Lung (tissue), 12 donors: ENCODE data around the gene TRANK1. TPM values are rescaled to one million over a fixed set of nuclear protein-coding genes. Genes with fewer than 3 reads are reported as not detected.
A peak's percentile ranks its signal among the peaks of the same experiment; 100 is the strongest.

Experiments used
- ATAC-seq: fragments of 200-7000 bp; cut with Tn5 transposase; one replicate; pipeline ENCODE4 v1.9.1; 2020; ENCODE audit warnings: moderate number of reproducible peaks; ENCODE audit not compliant: insufficient read depth, low FRiP score
- DNase-seq, 3 donors: peaks; one replicate each; pipeline ENCODE4 v3.0.0-alpha.2; 2013 to 2017
- H3K27ac ChIP-seq, 2 donors: one replicate each; pipeline ENCODE4 v1.5.1; 2013; ENCODE audit warnings: mild to moderate bottlenecking in 2 of 2, moderate library complexity in 2 of 2, control low read depth in 1 of 2, inconsistent platforms in 1 of 2, low read depth in 1 of 2, low read length in 1 of 2
- H3K27me3 ChIP-seq, 3 donors: one replicate each; pipeline ENCODE4 v1.5.1; 2013; ENCODE audit warnings: low read length in 2 of 3; ENCODE audit not compliant: control insufficient read depth in 3 of 3, insufficient read depth in 3 of 3
- H3K36me3 ChIP-seq, 4 donors: one replicate each; pipeline ENCODE4 v1.5.1; 2013; ENCODE audit warnings: low read length in 4 of 4, mild to moderate bottlenecking in 1 of 4, moderate library complexity in 1 of 4; ENCODE audit not compliant: control insufficient read depth in 4 of 4, insufficient read depth in 4 of 4
- H3K4me1 ChIP-seq, 5 donors: one replicate each; pipeline ENCODE4 v1.5.1; 2013; ENCODE audit warnings: low read length in 5 of 5, mild to moderate bottlenecking in 2 of 5, moderate library complexity in 1 of 5; ENCODE audit not compliant: control insufficient read depth in 5 of 5, insufficient read depth in 5 of 5
- H3K4me3 ChIP-seq: one replicate; pipeline ENCODE4 v1.5.1; 2013; ENCODE audit warnings: mild to moderate bottlenecking, control low read depth, moderate library complexity
- H3K9ac ChIP-seq, 2 donors: one replicate each; pipeline ENCODE4 v1.5.1; 2013; ENCODE audit warnings: low read length in 2 of 2, control low read depth in 1 of 2; ENCODE audit not compliant: insufficient read depth in 1 of 2
- H3K9me3 ChIP-seq, 4 donors: one replicate each; pipeline ENCODE4 v1.5.1; 2013; ENCODE audit warnings: low read length in 3 of 4, mild to moderate bottlenecking in 1 of 4, moderate library complexity in 1 of 4; ENCODE audit not compliant: control insufficient read depth in 4 of 4, insufficient read depth in 3 of 4
- WGBS, 2 donors: extraction: QIAGEN DNeasy Blood & Tissue Kit; methylation state at CpG; one replicate each; pipeline ENCODE4 v1.1.7; 2013; 5-methylcytosine and 5-hydroxymethylcytosine counted together
- polyA plus RNA-seq, 2 donors: library from polyadenylated mRNA; stranded (reverse); fragments of 200-250 nt; gene quantifications; one replicate each; pipeline ENCODE4 v1.2.1, GENCODE V29; 2013
- total RNA-seq, 2 donors: library from RNA; depleted of rRNA in 1 of 2; stranded (reverse); fragments of >200 nt in 1 of 2; gene quantifications; one replicate each; pipeline ENCODE4 v1.2.1, GENCODE V29; 2014 to 2021
- TF ChIP-seq, protein P1 (sequence below): IDR thresholded peaks from 2 replicates; pipeline ENCODE4 v1.5.1; 2012; ENCODE audit warnings: mild to moderate bottlenecking; ENCODE audit errors: control extremely low read depth, extremely low read depth
- donor health status: control.
- donor health status: control.
- donor health status: Bipolar disorder and iron deficiency.
- donor health status: healthy.
- donor health status: DM: yes; HTN: yes; CAD: no.

TRANK1 gene
- total and polyA plus RNA-seq, 4 donors: 4.3 to 34.3 (median 15.1) TPM

DNA sequence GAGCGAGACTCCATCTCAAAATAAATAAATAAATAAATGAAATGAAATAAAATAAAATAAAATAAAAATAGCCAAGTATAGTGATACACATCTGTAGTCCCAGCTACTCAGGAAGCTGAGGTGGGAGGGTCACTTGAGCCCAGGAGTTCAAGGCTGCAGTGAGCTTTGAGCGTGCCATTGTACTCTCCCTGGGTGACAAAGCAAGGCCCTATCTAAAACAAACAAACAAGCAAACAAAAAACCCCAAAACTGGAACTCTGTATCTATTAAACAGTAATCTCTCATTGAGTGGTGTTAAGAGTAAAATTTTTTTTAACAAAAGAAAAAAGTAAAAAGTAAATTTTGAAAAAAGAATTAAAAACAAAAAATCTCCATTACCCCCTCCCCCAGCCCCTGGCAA is 27.3 kb upstream of the TRANK1 start:
- Histone ChIP-seq H3K4me1 (no peaks in the 10 kb centered on the region), H3K36me3 (peaks cover 0 to 3% (median 0%) of the 10 kb centered on the region in 4 donors), H3K4me3 (no peak overlapping the region), H3K27ac (no peak overlapping the region), H3K9ac (no peak overlapping the region), H3K27me3 (no peaks in the 10 kb centered on the region), H3K9me3 (peaks cover 0 to 2% (median 0%) of the 10 kb centered on the region in 4 donors)
- DNase-seq: no peak
- TF ChIP-seq, protein P1, sequence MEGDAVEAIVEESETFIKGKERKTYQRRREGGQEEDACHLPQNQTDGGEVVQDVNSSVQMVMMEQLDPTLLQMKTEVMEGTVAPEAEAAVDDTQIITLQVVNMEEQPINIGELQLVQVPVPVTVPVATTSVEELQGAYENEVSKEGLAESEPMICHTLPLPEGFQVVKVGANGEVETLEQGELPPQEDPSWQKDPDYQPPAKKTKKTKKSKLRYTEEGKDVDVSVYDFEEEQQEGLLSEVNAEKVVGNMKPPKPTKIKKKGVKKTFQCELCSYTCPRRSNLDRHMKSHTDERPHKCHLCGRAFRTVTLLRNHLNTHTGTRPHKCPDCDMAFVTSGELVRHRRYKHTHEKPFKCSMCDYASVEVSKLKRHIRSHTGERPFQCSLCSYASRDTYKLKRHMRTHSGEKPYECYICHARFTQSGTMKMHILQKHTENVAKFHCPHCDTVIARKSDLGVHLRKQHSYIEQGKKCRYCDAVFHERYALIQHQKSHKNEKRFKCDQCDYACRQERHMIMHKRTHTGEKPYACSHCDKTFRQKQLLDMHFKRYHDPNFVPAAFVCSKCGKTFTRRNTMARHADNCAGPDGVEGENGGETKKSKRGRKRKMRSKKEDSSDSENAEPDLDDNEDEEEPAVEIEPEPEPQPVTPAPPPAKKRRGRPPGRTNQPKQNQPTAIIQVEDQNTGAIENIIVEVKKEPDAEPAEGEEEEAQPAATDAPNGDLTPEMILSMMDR: no peak
- WGBS, 2 donors: 89 to 94% methylated on average over 2 of the region's 2 CpGs
- ATAC-seq: no peak

DNA sequence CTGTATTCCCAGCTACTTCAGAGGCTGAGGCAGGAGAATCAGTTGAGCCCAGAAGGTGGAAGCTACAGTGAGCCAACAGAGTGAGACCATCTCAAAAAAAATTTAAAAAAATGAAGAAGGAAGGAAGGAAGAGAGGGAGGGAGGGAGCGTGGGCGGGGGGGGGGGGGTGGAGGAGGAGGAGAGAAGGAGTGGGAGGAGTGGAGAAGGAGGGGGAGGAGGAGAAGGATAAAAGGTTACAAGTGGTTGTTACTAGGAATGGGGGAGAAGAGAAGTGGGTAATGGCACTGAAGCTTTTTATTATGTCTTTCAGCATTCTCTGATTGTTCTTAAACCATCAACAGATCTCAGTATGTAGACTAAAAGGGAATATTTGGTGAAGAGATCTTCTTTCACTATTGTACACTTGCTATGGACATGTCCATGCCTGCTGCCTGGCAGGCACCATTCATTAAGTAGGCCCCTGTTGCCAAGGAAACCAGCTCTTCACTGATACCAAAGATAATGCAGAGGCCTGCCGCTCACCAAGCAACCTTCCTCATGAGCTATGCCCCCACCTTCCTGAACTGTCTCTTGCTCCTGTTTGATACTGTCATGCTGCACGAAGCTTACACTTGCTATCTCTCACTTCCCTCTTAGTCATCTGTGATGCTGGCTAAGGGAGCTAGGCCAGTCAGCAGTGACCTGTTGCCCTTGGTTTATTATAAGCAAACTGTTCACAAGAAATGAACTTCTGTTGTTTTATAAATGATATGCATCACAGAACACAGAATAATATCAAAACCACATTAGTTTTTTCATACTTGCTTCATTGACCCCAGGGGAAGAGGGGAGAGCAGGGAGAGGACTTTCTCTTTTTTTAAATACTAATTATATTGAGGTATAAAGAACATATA is 24.9 kb upstream of the TRANK1 start:
- no peaks in the 10 kb centered on the region for H3K36me3 ChIP-seq
- H3K4me1 ChIP-seq: no peaks in the 10 kb centered on the region
- H3K27me3 ChIP-seq: no peaks in the 10 kb centered on the region
- H3K27ac ChIP-seq: peak overlapping the region in 1 of 2 donors; percentile 62
- no peak overlapping the region for H3K9ac ChIP-seq
- H3K9me3 ChIP-seq: no peaks in the 10 kb centered on the region
- H3K4me3 ChIP-seq: no peak overlapping the region
- peak; percentile 82 for ATAC-seq
- DNase-seq: peak in 2 of 3 donors; percentile 29 to 43
- WGBS, 2 donors: 13 to 15% methylated on average over 3 to 4 of the region's 4 CpGs
- TF ChIP-seq, protein P1: no peak

DNA sequence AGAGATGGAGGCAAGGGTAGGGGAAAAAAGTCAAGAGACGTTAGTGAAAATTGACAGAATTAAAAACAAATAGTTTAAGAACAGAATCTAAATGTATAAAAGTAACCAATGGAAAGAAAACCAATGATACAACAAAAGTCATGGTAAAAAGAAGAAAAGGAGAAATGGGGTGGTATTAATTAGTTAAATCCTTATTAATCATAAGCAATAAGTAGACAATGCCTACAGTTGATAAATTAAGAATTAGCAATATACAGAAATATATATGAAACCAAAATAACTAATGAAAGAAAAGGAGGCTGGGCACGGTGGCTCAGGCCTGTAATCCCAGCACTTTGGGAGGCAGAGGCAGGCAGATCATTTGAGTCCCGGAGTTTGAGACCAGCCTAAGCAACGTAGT is 24.2 kb upstream of the TRANK1 start:
- ATAC-seq (no peak), DNase-seq (no peak)
- H3K36me3 ChIP-seq: no peaks in the 10 kb centered on the region
- H3K4me1 ChIP-seq: no peaks in the 10 kb centered on the region
- WGBS, 2 donors: 82 to 91% methylated on average over 4 of the region's 4 CpGs
- TF ChIP-seq, protein P1: no peak
- H3K27me3 ChIP-seq: no peaks in the 10 kb centered on the region
- no peaks in the 10 kb centered on the region for H3K9me3 ChIP-seq
- no peak overlapping the region for H3K4me3 ChIP-seq
- H3K9ac ChIP-seq: no peak overlapping the region
- H3K27ac ChIP-seq: no peak overlapping the region
